Natural killer cell (primary cell): ENCODE data around the gene COL23A1. TPM values are rescaled to one million over a fixed set of nuclear protein-coding genes. Genes with fewer than 3 reads are reported as not detected.

ENCODE experiments used
- ATAC-seq, 3 donors: fragments of 150-1000 bp in 2 of 3; fragments of 200-7000 bp in 1 of 3; cut with Tn5 transposase; 1 replicate in 1 of 3; 2 replicates in 2 of 3; pipeline ENCODE4 v1.10.0; 2021; ENCODE audit warnings: mild to moderate bottlenecking in 2 of 3, moderate library complexity in 2 of 3
- DNase-seq, 2 donors: peaks; one replicate each; pipeline versions ENCODE4 v3.0.0 to v3.0.0-alpha.2; 2013 to 2021; ENCODE audit warnings: mixed read lengths in 1 of 2
- H3K27ac ChIP-seq: one replicate; pipeline ENCODE4 v1.5.1; 2013; ENCODE audit warnings: mild to moderate bottlenecking, low read length
- H3K27me3 ChIP-seq: one replicate; pipeline ENCODE4 v1.6.1; 2013; ENCODE audit warnings: low read length; ENCODE audit not compliant: control insufficient read depth, insufficient read depth
- H3K36me3 ChIP-seq: one replicate; pipeline ENCODE4 v1.6.1; 2013; ENCODE audit warnings: low read length; ENCODE audit not compliant: control insufficient read depth, insufficient read depth
- H3K4me1 ChIP-seq: one replicate; pipeline ENCODE4 v1.6.1; 2013; ENCODE audit warnings: low read length; ENCODE audit not compliant: control insufficient read depth, insufficient read depth
- H3K4me3 ChIP-seq: one replicate; pipeline ENCODE4 v1.5.1; 2013; ENCODE audit warnings: low read length
- H3K9me3 ChIP-seq: one replicate; pipeline ENCODE4 v1.6.1; 2013; ENCODE audit warnings: low read length; ENCODE audit not compliant: control insufficient read depth, insufficient read depth
- H3K27ac Mint-ChIP-seq, 2 donors: one replicate each; pipeline ENCODE4 v1.8.0; 2022; ENCODE audit warnings: mild to moderate bottlenecking in 2 of 2, mixed read lengths in 2 of 2, moderate library complexity in 1 of 2
- H3K27me3 Mint-ChIP-seq, 2 donors: one replicate each; pipeline ENCODE4 v1.8.0; 2022; ENCODE audit warnings: low read depth in 2 of 2, mixed read lengths in 2 of 2
- H3K36me3 Mint-ChIP-seq: one replicate; pipeline ENCODE4 v1.8.0; 2022; ENCODE audit warnings: mixed read lengths
- H3K4me1 Mint-ChIP-seq, 2 donors: one replicate each; pipeline ENCODE4 v1.8.0; 2022; ENCODE audit warnings: mixed read lengths in 2 of 2
- H3K4me3 Mint-ChIP-seq: one replicate; pipeline ENCODE4 v1.8.0; 2022; ENCODE audit warnings: mild to moderate bottlenecking, moderate library complexity, mixed read lengths
- H3K9me3 Mint-ChIP-seq, 2 donors: one replicate each; pipeline ENCODE4 v1.8.0; 2022; ENCODE audit warnings: mixed read lengths in 2 of 2
- CTCF ChIP-seq: fragments of 200-600 bp; IDR thresholded peaks from one replicate; pipeline ENCODE4 v1.8.0; 2022; ENCODE audit warnings: antibody characterized with exemption
- WGBS: methylation state at CpG from one replicate; pipeline ENCODE4 v1.1.7; 2013; ENCODE audit warnings: missing lambda C conversion rate; ENCODE audit not compliant: insufficient coverage; 5-methylcytosine and 5-hydroxymethylcytosine counted together
- intact Hi-C: fragments of 100-400 bp; cut with micrococcal nuclease; formaldehyde crosslinking; loops from one replicate; pipeline ENCODE4 v1.14.2; 2022
- total RNA-seq, 4 donors: library from RNA; stranded (reverse); fragments of 120-200 nt in 1 of 4; gene quantifications; one replicate each; pipeline versions ENCODE4 v1.2.3 to v1.2.4, GENCODE V29; 2013 to 2022

The COL23A1 gene
- total RNA-seq, 3 donors from 2014 or later (not counting 1 experiment from before 2014, with no cell fraction given), result 0.15 TPM; not detected in 2

GRCh38 chr5:178376921-178377582 lies 213.1 kb downstream of the COL23A1 start:
- Histone ChIP-seq H3K27me3 (no peaks in the 10 kb centered on the region), H3K36me3 (no peaks in the 10 kb centered on the region), H3K27ac (no peak overlapping the region), H3K4me1 (no peaks in the 10 kb centered on the region), H3K4me3 (no peak overlapping the region), H3K9me3 (no peaks in the 10 kb centered on the region)
- Mint-ChIP-seq H3K27me3 (peaks cover 3 to 7% of the 10 kb centered on the region in 2 donors), H3K4me3 (no peak overlapping the region), H3K9me3 (no peaks in the 10 kb centered on the region), H3K27ac (no peak overlapping the region), H3K36me3 (no peaks in the 10 kb centered on the region), H3K4me1 (no peaks in the 10 kb centered on the region)
- 57% methylated on average over 19 of the region's 19 CpGs for WGBS
- no peak for TF ChIP-seq CTCF
- DNase-seq (no peak), ATAC-seq (no peak)
- intact Hi-C loops, result no loop called here

- peaks cover 8 to 11% of the 10 kb centered on the region in 2 donors for H3K27me3 Mint-ChIP-seq
- Histone ChIP-seq H3K36me3 (no peaks in the 10 kb centered on the region), H3K27me3 (no peaks in the 10 kb centered on the region), H3K4me1 (no peaks in the 10 kb centered on the region), H3K4me3 (no peak overlapping the region), H3K9me3 (no peaks in the 10 kb centered on the region), H3K27ac (no peak overlapping the region)
- no peak overlapping the region for H3K4me3 Mint-ChIP-seq
- no peaks in the 10 kb centered on the region for H3K9me3 Mint-ChIP-seq
- no peak for TF ChIP-seq CTCF
- ATAC-seq, result no peak
- intact Hi-C loops, result no loop called here
- H3K4me1 Mint-ChIP-seq, result no peaks in the 10 kb centered on the region
- H3K36me3 Mint-ChIP-seq, result no peaks in the 10 kb centered on the region
- DNase-seq, result no peak
- H3K27ac Mint-ChIP-seq, result no peak overlapping the region
- 90% methylated on average over 13 of the region's 13 CpGs for WGBS
Measured at GRCh38 chr5:178375348-178375747, 214.8 kb downstream of the COL23A1 start.

- Histone ChIP-seq H3K36me3 (no peaks in the 10 kb centered on the region), H3K27ac (no peak overlapping the region), H3K9me3 (no peaks in the 10 kb centered on the region), H3K4me3 (no peak overlapping the region), H3K27me3 (no peaks in the 10 kb centered on the region), H3K4me1 (no peaks in the 10 kb centered on the region)
- Mint-ChIP-seq H3K27ac (no peak overlapping the region), H3K27me3 (peaks cover 8 to 15% of the 10 kb centered on the region in 2 donors), H3K4me3 (no peak overlapping the region), H3K36me3 (no peaks in the 10 kb centered on the region), H3K9me3 (no peaks in the 10 kb centered on the region), H3K4me1 (no peaks in the 10 kb centered on the region)
- WGBS, result 68% methylated on average over 16 of the region's 16 CpGs
- no peak for ATAC-seq
- intact Hi-C loops, result no loop called here
- DNase-seq, result no peak
- no peak for TF ChIP-seq CTCF
Measured at GRCh38 chr5:178373711-178374110, 216.5 kb downstream of the COL23A1 start.

DNA sequence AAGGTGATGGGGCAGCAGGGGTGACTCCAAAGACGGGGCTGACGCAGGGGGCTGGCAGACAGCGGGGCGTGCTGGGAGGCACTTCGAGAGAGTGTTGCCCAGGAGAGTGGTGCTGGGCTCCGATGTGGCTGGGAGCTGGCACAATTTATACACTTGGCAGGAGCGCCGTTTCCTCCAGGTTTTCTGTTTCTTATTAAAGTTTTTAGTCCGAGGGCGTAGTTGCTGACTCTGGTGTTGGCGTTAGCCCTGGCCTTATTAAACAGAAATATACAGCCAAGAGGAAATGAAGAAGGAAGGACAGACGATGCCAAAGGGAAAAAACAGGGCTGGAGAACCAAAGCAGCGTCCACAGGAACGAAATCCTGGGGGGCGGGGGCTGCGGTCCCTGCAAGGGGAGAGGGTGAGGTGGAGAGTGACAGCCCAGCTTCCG lies 218.0 kb downstream of the COL23A1 start:
- ATAC-seq (no peak), DNase-seq (no peak)
- no peaks in the 10 kb centered on the region for H3K4me1 Mint-ChIP-seq
- no peaks in the 10 kb centered on the region for H3K27me3 ChIP-seq
- TF ChIP-seq CTCF, result no peak
- H3K4me3 ChIP-seq, result no peak overlapping the region
- no peaks in the 10 kb centered on the region for H3K9me3 Mint-ChIP-seq
- peaks cover 8 to 20% of the 10 kb centered on the region in 2 donors for H3K27me3 Mint-ChIP-seq
- WGBS, result 67% methylated on average over 17 of the region's 17 CpGs
- no peaks in the 10 kb centered on the region for H3K36me3 ChIP-seq
- intact Hi-C loops, result no loop called here
- no peaks in the 10 kb centered on the region for H3K4me1 ChIP-seq
- H3K9me3 ChIP-seq, result no peaks in the 10 kb centered on the region
- H3K27ac Mint-ChIP-seq, result no peak overlapping the region
- H3K27ac ChIP-seq, result no peak overlapping the region
- H3K4me3 Mint-ChIP-seq, result no peak overlapping the region
- no peaks in the 10 kb centered on the region for H3K36me3 Mint-ChIP-seq
